GM12892 (cell line): ENCODE measurements around the gene RAB9A.

Source experiments
- DNase-seq: peaks from one replicate; pipeline ENCODE4 v3.0.0; 2011; ENCODE audit not compliant: insufficient read length
- FAIRE-seq: peaks from 2 replicates; lab custom pipeline; 2011; peaks lifted over from hg19 to GRCh38; lab: Jason Lieb, UNC
- POLR2A ChIP-seq: IDR thresholded peaks from 2 replicates; pipeline ENCODE4 v1.6.1; 2011; ENCODE audit warnings: low read depth, low read length, control low read depth
- POLR2AphosphoS5 ChIP-seq: IDR thresholded peaks from 2 replicates; pipeline ENCODE4 v1.6.1; 2011; ENCODE audit warnings: low read depth, low read length, control low read depth
- TAF1 ChIP-seq: IDR thresholded peaks from 2 replicates; pipeline ENCODE4 v1.6.1; 2011; ENCODE audit warnings: low read depth, mild to moderate bottlenecking, control low read depth, low read length, borderline replicate concordance

The RAB9A gene

GRCh38 chrX:13741695-13742094 lies 52.8 kb downstream of the RAB9A start:
- DNase-seq (no peak), FAIRE-seq (peak; percentile 89)

GRCh38 chrX:13742397-13743176 lies 53.7 kb downstream of the RAB9A start:
- FAIRE-seq (peak; percentile 94), DNase-seq (no peak)
- TF ChIP-seq POLR2AphosphoS5 (no peak), TAF1 (no peak), POLR2A (no peak)

More at GRCh38 chrX:13741695-13742094, 52.8 kb downstream of the RAB9A start:
- no peak for TF ChIP-seq TAF1

- FAIRE-seq (peak; percentile 87), DNase-seq (no peak)
- no peak for TF ChIP-seq POLR2AphosphoS5
- TF ChIP-seq POLR2A: no peak
- no peak for TF ChIP-seq TAF1
Measured at GRCh38 chrX:13747836-13748235, 58.9 kb downstream of the RAB9A start.

GRCh38 chrX:13748486-13748885 lies 59.6 kb downstream of the RAB9A start:
- no peak for FAIRE-seq
- TF ChIP-seq TAF1 (no peak), POLR2AphosphoS5 (no peak), POLR2A (no peak)
- no peak for DNase-seq

- no peak for DNase-seq
- TF ChIP-seq POLR2A: no peak
- FAIRE-seq: peak; percentile 88
Measured at GRCh38 chrX:13750204-13750603, 61.3 kb downstream of the RAB9A start.

GRCh38 chrX:13750812-13751211 lies 61.9 kb downstream of the RAB9A start:
- TF ChIP-seq POLR2AphosphoS5 (no peak), TAF1 (no peak), POLR2A (no peak)
- no peak for DNase-seq
- FAIRE-seq: peak; percentile 79

GRCh38 chrX:13752141-13752540 lies 63.2 kb downstream of the RAB9A start:
- DNase-seq (no peak), FAIRE-seq (peak; percentile 67)
- TF ChIP-seq POLR2AphosphoS5: no peak
- no peak for TF ChIP-seq TAF1
- TF ChIP-seq POLR2A: no peak

- DNase-seq (no peak), FAIRE-seq (peak; percentile 92)
- TF ChIP-seq POLR2A (no peak), POLR2AphosphoS5 (no peak), TAF1 (no peak)
Measured at GRCh38 chrX:13752646-13753045, 63.7 kb downstream of the RAB9A start.

GRCh38 chrX:13754765-13755164 lies 65.8 kb downstream of the RAB9A start:
- TF ChIP-seq POLR2A (no peak), POLR2AphosphoS5 (no peak), TAF1 (no peak)
- no peak for DNase-seq
- no peak for FAIRE-seq

GRCh38 chrX:13755254-13755653 lies 66.3 kb downstream of the RAB9A start:
- TF ChIP-seq POLR2A (no peak), TAF1 (no peak), POLR2AphosphoS5 (no peak)
- FAIRE-seq: no peak
- DNase-seq: no peak

GRCh38 chrX:13756381-13756780 lies 67.5 kb downstream of the RAB9A start:
- DNase-seq (no peak), FAIRE-seq (no peak)
- TF ChIP-seq POLR2A: no peak
- TF ChIP-seq POLR2AphosphoS5: no peak
- TF ChIP-seq TAF1: no peak

GRCh38 chrX:13759152-13759718 lies 70.3 kb downstream of the RAB9A start:
- FAIRE-seq (peak; percentile 90), DNase-seq (no peak)
- TF ChIP-seq TAF1 (no peak), POLR2AphosphoS5 (no peak), POLR2A (no peak)
